ENCODE data around the gene PYM1.

GRCh38 chr12:55933169-55933798 is 5.6 kb upstream of the PYM1 start:
- TF ChIP-seq POLR2A (IDR thresholded peaks at IDR 0.05): no peak
- TF ChIP-seq, protein P1, sequence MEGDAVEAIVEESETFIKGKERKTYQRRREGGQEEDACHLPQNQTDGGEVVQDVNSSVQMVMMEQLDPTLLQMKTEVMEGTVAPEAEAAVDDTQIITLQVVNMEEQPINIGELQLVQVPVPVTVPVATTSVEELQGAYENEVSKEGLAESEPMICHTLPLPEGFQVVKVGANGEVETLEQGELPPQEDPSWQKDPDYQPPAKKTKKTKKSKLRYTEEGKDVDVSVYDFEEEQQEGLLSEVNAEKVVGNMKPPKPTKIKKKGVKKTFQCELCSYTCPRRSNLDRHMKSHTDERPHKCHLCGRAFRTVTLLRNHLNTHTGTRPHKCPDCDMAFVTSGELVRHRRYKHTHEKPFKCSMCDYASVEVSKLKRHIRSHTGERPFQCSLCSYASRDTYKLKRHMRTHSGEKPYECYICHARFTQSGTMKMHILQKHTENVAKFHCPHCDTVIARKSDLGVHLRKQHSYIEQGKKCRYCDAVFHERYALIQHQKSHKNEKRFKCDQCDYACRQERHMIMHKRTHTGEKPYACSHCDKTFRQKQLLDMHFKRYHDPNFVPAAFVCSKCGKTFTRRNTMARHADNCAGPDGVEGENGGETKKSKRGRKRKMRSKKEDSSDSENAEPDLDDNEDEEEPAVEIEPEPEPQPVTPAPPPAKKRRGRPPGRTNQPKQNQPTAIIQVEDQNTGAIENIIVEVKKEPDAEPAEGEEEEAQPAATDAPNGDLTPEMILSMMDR (IDR thresholded peaks at IDR 0.05): no peak

Measured in thyroid gland (tissue), 4 donors.